Dermis blood vessel endothelial cell (primary cell): ENCODE data around the gene ACTN2. TPM values are rescaled to one million over a fixed set of nuclear protein-coding genes. Genes with fewer than 3 reads are reported as not detected.
A peak's percentile ranks its signal among the peaks of the same experiment; 100 is the strongest.

Experiments
- DNase-seq: peaks from one replicate; pipeline ENCODE4 v3.0.0; 2010
- total RNA-seq: library from RNA; depleted of rRNA; stranded (reverse); fragments of >200 nt; gene quantifications from 2 replicates; pipeline ENCODE4 v1.2.3, GENCODE V29; 2014

The ACTN2 gene
- total RNA-seq, 1 donor from 2014 or later: not detected

- DNase-seq: no peak
Observed at GRCh38 chr1:236692128-236692527, 5.8 kb downstream of the ACTN2 start.

DNA sequence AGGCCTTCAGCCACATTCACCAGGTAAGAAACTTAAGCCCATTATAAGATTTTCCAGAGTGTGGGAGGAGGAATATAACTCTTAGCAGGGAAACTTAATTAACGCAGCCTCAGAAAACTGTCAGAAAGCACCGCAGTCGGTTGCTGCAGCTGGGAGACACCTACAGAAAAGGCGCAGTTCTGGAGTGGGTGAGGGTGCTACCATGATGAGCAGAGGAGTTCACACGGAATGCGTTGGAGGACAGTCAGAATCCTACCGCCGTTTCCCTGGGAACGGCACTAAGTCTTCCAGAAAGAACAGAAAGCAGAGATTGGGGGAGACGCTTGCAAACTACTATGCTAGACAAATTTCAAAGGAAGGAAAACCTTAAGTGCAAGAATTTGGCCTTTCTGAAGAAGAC lies 6.4 kb downstream of the ACTN2 start:
- DNase-seq: no peak

DNA sequence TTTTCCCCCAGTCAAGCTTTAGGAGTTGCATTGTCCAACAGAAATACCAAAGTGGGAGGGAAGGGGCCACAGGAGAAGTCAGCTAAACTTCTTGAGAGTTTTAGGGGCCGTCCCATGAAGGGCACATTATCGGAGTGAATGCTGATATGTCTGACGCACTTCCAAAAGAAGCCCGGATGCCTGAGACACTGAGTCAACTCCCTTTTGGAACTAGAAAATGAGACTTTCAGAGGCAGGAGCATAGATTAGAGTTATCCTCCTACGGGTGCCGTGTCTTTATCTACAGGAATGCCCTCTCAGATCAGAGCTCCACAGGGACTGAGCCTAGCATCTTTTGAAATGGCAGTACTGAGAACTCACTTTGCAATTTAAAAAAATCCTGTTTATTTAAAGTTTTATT lies 13.1 kb downstream of the ACTN2 start:
- DNase-seq: no peak

DNA sequence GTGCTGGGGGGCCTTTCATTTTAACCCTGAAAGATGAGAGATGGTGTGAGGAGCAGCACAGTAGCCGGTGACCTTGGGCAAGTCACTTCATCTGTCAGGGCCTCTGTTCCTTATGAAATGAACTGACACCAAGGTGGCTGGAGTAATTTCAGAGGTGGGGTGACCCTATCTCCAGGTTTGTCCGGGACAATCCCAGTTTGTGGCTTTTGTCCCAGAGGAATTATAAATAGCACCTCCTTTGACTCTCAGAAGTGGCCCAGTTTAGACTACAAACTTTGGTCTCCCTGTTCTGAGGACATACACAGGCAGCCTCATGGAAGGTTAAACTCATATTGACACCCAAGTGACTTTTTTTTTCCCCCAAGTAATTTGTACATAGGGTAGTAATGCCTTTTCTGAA lies 14.6 kb downstream of the ACTN2 start:
- DNase-seq: no peak

DNA sequence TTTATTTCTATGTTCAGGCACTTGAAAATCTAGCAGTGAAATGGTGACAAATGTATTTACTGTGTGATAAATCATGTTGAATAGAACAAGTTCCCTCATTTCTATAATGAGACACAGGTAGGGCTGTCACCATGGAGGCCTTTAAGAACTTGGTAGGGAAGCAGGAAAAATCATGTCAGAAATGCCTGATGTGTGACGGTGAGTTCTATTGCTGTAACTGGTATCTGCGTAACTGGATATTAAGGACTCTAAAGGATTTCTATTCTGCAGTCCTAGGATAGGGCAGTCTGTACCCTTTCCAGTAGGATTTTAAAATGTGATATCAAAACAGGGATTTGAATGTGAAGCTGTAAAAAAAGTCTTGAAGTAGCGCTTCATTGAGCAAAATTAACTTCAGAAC lies 15.5 kb downstream of the ACTN2 start:
- DNase-seq: no peak

GRCh38 chr1:236702791-236703394 lies 16.6 kb downstream of the ACTN2 start:
- no peak for DNase-seq

- no peak for DNase-seq
Observed at GRCh38 chr1:236705771-236706170, 19.5 kb downstream of the ACTN2 start.

DNA sequence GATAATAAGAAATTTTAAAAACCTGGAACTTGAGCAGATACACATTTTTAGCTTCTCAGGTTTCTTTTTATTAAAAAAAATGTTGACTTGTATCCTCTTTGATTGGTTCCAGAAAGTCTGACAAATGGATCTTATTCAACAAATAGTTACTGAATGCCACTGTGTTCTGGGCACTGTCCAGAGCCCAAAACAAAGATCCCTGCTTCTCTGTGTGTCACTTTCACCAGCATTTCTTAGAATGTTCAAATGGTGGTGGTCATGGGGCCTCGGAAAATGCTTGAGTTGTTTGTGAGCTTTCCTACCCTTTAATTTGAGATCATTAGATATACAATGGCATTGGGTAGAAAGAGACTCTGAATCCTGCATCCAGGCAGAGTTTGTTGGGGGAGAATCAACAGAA lies 19.9 kb downstream of the ACTN2 start:
- DNase-seq: no peak

- no peak for DNase-seq
Observed at GRCh38 chr1:236710328-236710892, 24.1 kb downstream of the ACTN2 start.

- no peak for DNase-seq
Observed at GRCh38 chr1:236716160-236716559, 29.9 kb downstream of the ACTN2 start.

- DNase-seq: no peak
Observed at GRCh38 chr1:236717811-236718210, 31.5 kb downstream of the ACTN2 start.

GRCh38 chr1:236718328-236718727 lies 32.0 kb downstream of the ACTN2 start:
- DNase-seq: no peak

GRCh38 chr1:236720206-236720605 lies 33.9 kb downstream of the ACTN2 start:
- DNase-seq: no peak

DNA sequence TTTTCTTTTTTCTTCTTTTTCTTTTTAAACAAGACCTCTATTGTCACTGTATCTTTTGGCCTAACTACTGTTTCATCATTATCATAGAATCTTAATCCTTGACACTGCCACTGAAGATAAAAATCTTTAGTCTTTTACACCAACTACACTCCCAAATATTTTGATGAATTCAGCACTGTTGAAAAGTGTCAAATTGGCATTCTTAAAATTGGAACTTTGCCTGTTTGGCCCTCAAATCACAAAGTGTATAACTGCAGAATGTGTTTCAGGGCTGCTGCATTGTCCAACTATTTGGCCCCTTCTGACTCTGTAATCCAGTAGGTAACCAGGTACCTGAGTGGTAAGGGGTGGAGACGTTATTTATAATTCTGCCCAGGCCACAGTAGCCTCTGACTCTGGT lies 34.3 kb downstream of the ACTN2 start:
- no peak for DNase-seq

DNA sequence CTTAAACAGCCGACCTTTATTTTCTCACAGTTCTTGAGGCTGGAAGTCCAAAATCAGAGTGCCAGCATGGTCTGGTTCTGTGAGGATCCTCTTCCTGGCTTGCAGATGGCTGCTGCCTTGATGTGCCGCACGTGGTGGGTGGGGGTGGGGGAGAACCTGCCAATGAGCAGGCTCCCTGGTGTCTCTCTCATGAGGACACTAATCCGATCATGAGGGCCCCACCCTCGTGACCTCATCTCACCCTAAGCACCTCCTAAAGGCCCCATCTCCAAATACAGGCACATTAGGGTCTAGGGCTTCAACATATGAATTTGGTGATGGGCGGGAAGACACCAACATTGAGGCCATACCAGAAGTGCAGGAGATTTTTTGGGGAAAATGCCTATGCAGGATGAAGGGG lies 37.8 kb downstream of the ACTN2 start:
- DNase-seq: no peak

DNA sequence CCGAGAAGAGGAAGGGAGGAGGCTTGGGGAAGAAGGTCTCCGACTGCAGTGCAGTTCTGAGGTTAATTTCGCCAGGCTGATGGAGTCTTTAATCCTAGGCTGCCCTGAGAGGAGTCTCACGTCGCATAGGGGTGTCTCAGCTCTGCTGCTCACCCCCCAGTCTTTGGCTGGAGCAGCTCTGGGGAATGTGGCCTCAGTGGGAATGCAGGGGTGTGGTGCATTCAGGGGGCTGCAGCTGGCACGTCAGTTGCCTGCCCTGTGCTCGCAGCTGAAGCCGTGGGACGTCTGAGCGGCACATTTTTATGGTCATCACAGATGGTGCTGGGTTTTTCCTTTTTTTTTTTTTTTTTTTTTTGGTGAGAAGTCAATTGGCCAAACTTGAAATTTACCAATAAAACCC lies 38.2 kb downstream of the ACTN2 start:
- DNase-seq: no peak

GRCh38 chr1:236725668-236726067 lies 39.4 kb downstream of the ACTN2 start:
- DNase-seq: no peak

- DNase-seq: no peak
Observed at GRCh38 chr1:236727521-236727920, 41.2 kb downstream of the ACTN2 start.

DNA sequence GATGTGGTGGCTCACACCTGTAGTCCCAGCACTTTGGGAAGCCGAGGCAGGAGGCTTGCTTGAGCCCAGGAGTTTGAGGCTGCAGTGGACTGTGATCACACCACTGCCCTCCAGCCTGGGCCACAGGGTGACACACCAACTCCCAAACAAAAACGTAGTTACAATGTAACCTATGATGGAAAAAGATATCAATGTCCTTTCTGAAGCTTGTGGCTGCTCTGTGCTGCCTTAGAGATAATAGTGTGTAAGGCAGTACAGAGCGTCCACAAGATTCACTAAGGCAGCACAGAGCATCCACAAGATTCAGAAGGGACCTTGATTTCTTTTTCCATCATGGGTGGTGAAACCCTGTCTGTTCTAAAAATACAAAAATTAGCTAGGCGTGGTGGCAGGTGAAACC lies 42.5 kb downstream of the ACTN2 start:
- DNase-seq: no peak

- DNase-seq: no peak
Observed at GRCh38 chr1:236733653-236734052, 47.4 kb downstream of the ACTN2 start.

DNA sequence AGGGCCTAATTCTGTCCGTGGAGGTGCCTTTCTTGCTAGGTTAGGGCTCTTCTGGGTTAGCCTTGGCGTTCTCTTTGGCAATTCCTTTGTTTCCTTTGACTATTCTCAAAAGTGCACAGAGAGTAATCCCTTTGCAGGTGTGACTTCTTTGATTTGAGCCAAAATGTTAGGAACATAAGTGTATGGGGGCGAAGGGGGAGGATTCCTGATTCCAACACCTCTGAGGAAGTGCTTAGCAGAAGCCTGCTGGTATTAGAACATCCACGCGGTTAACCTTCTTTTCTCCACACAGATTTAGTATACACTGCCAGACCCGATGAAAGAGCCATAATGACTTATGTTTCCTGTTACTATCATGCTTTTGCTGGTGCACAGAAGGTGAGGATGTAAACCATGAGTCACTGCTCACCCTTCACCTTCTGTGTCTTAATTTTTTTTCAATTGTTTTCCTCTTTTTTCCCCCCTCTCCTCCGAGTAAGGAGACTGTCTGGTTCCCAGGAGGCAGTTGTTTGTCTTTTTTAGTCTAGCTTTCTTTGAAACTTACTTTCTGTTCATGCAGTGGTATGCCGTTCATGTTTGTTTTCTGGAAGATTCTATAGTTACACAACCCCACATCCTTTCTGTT lies 48.0 kb downstream of the ACTN2 start:
- DNase-seq: peak; percentile 35

DNA sequence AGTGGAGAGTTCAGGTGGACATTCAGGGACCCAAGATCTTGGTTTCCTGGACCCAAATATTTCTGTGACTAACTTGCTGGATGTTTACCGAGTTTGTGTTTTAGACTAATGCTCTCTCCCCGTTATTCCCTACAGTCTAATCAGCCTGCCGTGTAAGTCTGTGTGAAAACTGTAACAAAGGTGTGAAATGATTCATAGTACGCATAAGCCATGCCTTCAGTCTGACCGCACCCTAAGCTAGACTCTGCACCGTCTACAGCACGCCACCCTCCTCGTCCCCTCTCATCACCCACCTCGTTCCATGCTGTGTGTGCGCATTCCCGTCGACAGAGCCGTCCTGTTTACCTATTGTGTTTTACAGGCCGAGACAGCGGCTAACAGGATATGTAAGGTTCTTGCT lies 50.5 kb downstream of the ACTN2 start:
- no peak for DNase-seq

- DNase-seq: no peak
Observed at GRCh38 chr1:236741753-236742152, 55.5 kb downstream of the ACTN2 start.

GRCh38 chr1:236742421-236743160 lies 56.3 kb downstream of the ACTN2 start:
- no peak for DNase-seq
